Measurements from ENCODE around the gene CAPN13.

Gene CAPN13

GRCh38 chr2:30778611-30779010 is 28.6 kb downstream of the CAPN13 start:
- H3K4me1 ChIP-seq: no peaks in the 10 kb centered on the region
- H3K9me3 ChIP-seq: no peaks in the 10 kb centered on the region
- no peaks in the 10 kb centered on the region for H3K36me3 ChIP-seq
- H3K27ac ChIP-seq: no peak overlapping the region
- intact Hi-C loops (cut with DNase I; ENCODE audit: low total_unique reads): no loop called here
- H3K27me3 ChIP-seq: peaks cover 0 to 16% of the 10 kb centered on the region in 2 donors
- H3K4me3 ChIP-seq: no peak overlapping the region
- TF ChIP-seq CTCF (IDR thresholded peaks at IDR 0.05): no peak
- DNase-seq: no peak

GRCh38 chr2:30777661-30778505 is 29.4 kb downstream of the CAPN13 start:
- no peak for TF ChIP-seq CTCF (IDR thresholded peaks at IDR 0.05)
- intact Hi-C loops (cut with DNase I; ENCODE audit: low total_unique reads): no loop called here

GRCh38 chr2:30776831-30777635 is 30.2 kb downstream of the CAPN13 start:
- Histone ChIP-seq H3K27ac (no peak overlapping the region), H3K9me3 (no peaks in the 10 kb centered on the region), H3K4me3 (no peak overlapping the region), H3K36me3 (no peaks in the 10 kb centered on the region), H3K4me1 (no peaks in the 10 kb centered on the region), H3K27me3 (peaks cover 0 to 12% of the 10 kb centered on the region in 2 donors)
- TF ChIP-seq CTCF (IDR thresholded peaks at IDR 0.05): no peak
- no peak for DNase-seq
- intact Hi-C loops (cut with DNase I; ENCODE audit: low total_unique reads): no loop called here

More at GRCh38 chr2:30777661-30778505, 29.4 kb downstream of the CAPN13 start:
- peaks cover 0 to 16% of the 10 kb centered on the region in 2 donors for H3K27me3 ChIP-seq
- H3K9me3 ChIP-seq: no peaks in the 10 kb centered on the region
- no peak for DNase-seq
- H3K36me3 ChIP-seq: no peaks in the 10 kb centered on the region
- no peaks in the 10 kb centered on the region for H3K4me1 ChIP-seq
- no peak overlapping the region for H3K27ac ChIP-seq
- H3K4me3 ChIP-seq: no peak overlapping the region

- DNase-seq: no peak
- TF ChIP-seq CTCF (IDR thresholded peaks at IDR 0.05): no peak
- no peaks in the 10 kb centered on the region for H3K9me3 ChIP-seq
- H3K27me3 ChIP-seq: peaks cover 0 to 12% of the 10 kb centered on the region in 2 donors
- intact Hi-C loops (cut with DNase I; ENCODE audit: low total_unique reads): no loop called here
- H3K4me1 ChIP-seq: no peaks in the 10 kb centered on the region
- H3K4me3 ChIP-seq: no peak overlapping the region
- H3K27ac ChIP-seq: no peak overlapping the region
- H3K36me3 ChIP-seq: no peaks in the 10 kb centered on the region
Observed at GRCh38 chr2:30775833-30776232, 31.4 kb downstream of the CAPN13 start.

GRCh38 chr2:30772021-30772705 is 35.1 kb downstream of the CAPN13 start:
- Histone ChIP-seq H3K27ac (no peak overlapping the region), H3K9me3 (no peaks in the 10 kb centered on the region), H3K27me3 (peaks cover 0 to 26% of the 10 kb centered on the region in 2 donors), H3K4me1 (no peaks in the 10 kb centered on the region), H3K4me3 (no peak overlapping the region), H3K36me3 (no peaks in the 10 kb centered on the region)
- no peak for DNase-seq
- no peak for TF ChIP-seq CTCF (IDR thresholded peaks at IDR 0.05)
- intact Hi-C loops (cut with DNase I; ENCODE audit: low total_unique reads): no loop called here

Measured in tibial artery (tissue), 4 donors.